Measurements from ENCODE around the gene SMC5.

DNA sequence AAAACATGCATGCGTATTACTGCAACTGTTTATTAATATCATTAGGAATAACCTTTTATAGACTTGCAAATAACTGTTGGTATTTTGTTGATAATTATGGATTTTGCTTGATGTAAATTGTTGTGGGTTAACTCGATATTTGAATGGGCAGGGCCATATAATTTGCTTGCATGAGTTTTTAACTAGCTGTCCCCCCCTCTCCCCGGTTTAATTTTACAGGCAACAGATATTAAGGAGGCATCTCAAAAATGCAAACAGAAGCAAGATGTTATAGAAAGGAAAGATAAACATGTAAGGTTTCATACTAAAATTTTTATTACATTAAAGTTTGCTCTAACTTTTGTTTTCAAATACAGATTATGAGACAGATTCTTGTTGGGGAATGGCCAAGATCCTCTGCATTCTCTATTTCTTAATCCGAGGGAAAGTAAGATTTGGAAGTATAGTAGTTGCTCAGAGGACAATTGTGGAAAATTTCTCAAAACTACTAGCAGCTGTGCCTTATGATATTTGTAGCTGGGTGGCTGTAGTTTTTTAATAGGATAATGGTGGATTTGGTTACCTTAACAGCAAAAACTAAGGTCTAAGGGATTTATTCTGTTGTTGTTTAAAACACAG, 27.3 kb downstream of the SMC5 start:
- TF ChIP-seq, protein P1, sequence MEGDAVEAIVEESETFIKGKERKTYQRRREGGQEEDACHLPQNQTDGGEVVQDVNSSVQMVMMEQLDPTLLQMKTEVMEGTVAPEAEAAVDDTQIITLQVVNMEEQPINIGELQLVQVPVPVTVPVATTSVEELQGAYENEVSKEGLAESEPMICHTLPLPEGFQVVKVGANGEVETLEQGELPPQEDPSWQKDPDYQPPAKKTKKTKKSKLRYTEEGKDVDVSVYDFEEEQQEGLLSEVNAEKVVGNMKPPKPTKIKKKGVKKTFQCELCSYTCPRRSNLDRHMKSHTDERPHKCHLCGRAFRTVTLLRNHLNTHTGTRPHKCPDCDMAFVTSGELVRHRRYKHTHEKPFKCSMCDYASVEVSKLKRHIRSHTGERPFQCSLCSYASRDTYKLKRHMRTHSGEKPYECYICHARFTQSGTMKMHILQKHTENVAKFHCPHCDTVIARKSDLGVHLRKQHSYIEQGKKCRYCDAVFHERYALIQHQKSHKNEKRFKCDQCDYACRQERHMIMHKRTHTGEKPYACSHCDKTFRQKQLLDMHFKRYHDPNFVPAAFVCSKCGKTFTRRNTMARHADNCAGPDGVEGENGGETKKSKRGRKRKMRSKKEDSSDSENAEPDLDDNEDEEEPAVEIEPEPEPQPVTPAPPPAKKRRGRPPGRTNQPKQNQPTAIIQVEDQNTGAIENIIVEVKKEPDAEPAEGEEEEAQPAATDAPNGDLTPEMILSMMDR (IDR thresholded peaks at IDR 0.05): no peak
- no peak for TF ChIP-seq EP300 (IDR thresholded peaks at IDR 0.05)
- no peak for TF ChIP-seq POLR2A (IDR thresholded peaks at IDR 0.05)
- TF ChIP-seq POLR2AphosphoS5 (IDR thresholded peaks at IDR 0.05): no peak
